ENCODE measurements around the gene ZNF785. TPM values are rescaled to one million over a fixed set of nuclear protein-coding genes. Genes with fewer than 3 reads are reported as not detected.

ZNF785 gene
- total and polyA plus RNA-seq, 3 experiments from 2014 or later = 4.8 to 13.0 (median 10.9) TPM

GRCh38 chr16:30622455-30623032, 37.0 kb upstream of the ZNF785 start:
- no peaks in the 10 kb centered on the region for H3K9me3 Mint-ChIP-seq
- H3K27ac ChIP-seq (ENCODE audit: low read depth, low read length) = no peak overlapping the region
- DNase-seq = no peak
- H3K9me3 ChIP-seq (ENCODE audit: low read length) = no peaks in the 10 kb centered on the region
- H3K27ac Mint-ChIP-seq = no peak overlapping the region
- H3K4me3 Mint-ChIP-seq = no peak overlapping the region
- no peaks in the 10 kb centered on the region for H3K4me1 ChIP-seq (ENCODE audit: insufficient read depth, low read length)
- no peaks in the 10 kb centered on the region for H3K36me3 Mint-ChIP-seq
- POLR2A ChIA-PET = no interaction called here
- no peaks in the 10 kb centered on the region for H3K27me3 ChIP-seq (ENCODE audit: insufficient read depth, low read length, poor library complexity, severe bottlenecking)
- H3K36me3 ChIP-seq (ENCODE audit: insufficient read depth, low read length) = no peaks in the 10 kb centered on the region
- no peaks in the 10 kb centered on the region for H3K4me1 Mint-ChIP-seq
- H3K4me3 ChIP-seq (ENCODE audit: low read length) = no peak overlapping the region
- H3K27me3 Mint-ChIP-seq = peaks cover 3 to 15% of the 10 kb centered on the region in 2 donors
- CTCF ChIA-PET = interaction anchor here (1.6 kb wide), 1 partner anchor 98 kb away, joined by 3 read pairs; no protein-coding TSS in a partner anchor

- no peaks in the 10 kb centered on the region for H3K4me1 Mint-ChIP-seq
- H3K9me3 Mint-ChIP-seq = no peaks in the 10 kb centered on the region
- H3K4me3 Mint-ChIP-seq = no peak overlapping the region
- ChIA-PET CTCF (interaction anchor here (1.6 kb wide), 1 partner anchor 97 kb away, joined by 3 read pairs; no protein-coding TSS in a partner anchor), POLR2A (no interaction called here)
- no peak overlapping the region for H3K4me3 ChIP-seq (ENCODE audit: low read length)
- no peaks in the 10 kb centered on the region for H3K4me1 ChIP-seq (ENCODE audit: insufficient read depth, low read length)
- H3K27me3 ChIP-seq (ENCODE audit: insufficient read depth, low read length, poor library complexity, severe bottlenecking) = no peaks in the 10 kb centered on the region
- no peaks in the 10 kb centered on the region for H3K9me3 ChIP-seq (ENCODE audit: low read length)
- no peaks in the 10 kb centered on the region for H3K36me3 ChIP-seq (ENCODE audit: insufficient read depth, low read length)
- no peaks in the 10 kb centered on the region for H3K36me3 Mint-ChIP-seq
- H3K27ac Mint-ChIP-seq = no peak overlapping the region
- DNase-seq = no peak
- H3K27ac ChIP-seq (ENCODE audit: low read depth, low read length) = no peak overlapping the region
- H3K27me3 Mint-ChIP-seq = peaks cover 3 to 15% of the 10 kb centered on the region in 2 donors
Observed at GRCh38 chr16:30621765-30622164, 36.3 kb upstream of the ZNF785 start.

- no peak overlapping the region for H3K4me3 Mint-ChIP-seq
- no peaks in the 10 kb centered on the region for H3K36me3 Mint-ChIP-seq
- Histone ChIP-seq H3K27me3 (ENCODE audit: insufficient read depth, low read length, poor library complexity, severe bottlenecking) (no peaks in the 10 kb centered on the region), H3K36me3 (ENCODE audit: insufficient read depth, low read length) (no peaks in the 10 kb centered on the region), H3K4me3 (ENCODE audit: low read length) (no peak overlapping the region), H3K9me3 (ENCODE audit: low read length) (no peaks in the 10 kb centered on the region), H3K4me1 (ENCODE audit: insufficient read depth, low read length) (no peaks in the 10 kb centered on the region), H3K27ac (ENCODE audit: low read depth, low read length) (no peak overlapping the region)
- CTCF ChIA-PET = interaction anchor here (1.1 to 1.5 kb wide), 3 partner anchors 8 to 211 kb away, joined by 3 to 5 read pairs (median 4); partner anchors contain the start of gene ZNF689
- H3K9me3 Mint-ChIP-seq = no peaks in the 10 kb centered on the region
- DNase-seq = no peak
- no peaks in the 10 kb centered on the region for H3K4me1 Mint-ChIP-seq
- POLR2A ChIA-PET = no interaction called here
- H3K27me3 Mint-ChIP-seq = peaks cover 5 to 15% of the 10 kb centered on the region in 2 donors
- H3K27ac Mint-ChIP-seq = peak overlapping the region in 1 of 8 donors; percentile 2
Observed at GRCh38 chr16:30620169-30620568, 34.7 kb upstream of the ZNF785 start.

- CTCF ChIA-PET = interaction anchor here (1.1 to 1.5 kb wide), 3 partner anchors 9 to 210 kb away, joined by 3 to 5 read pairs (median 4); partner anchors contain the start of gene ZNF689
- H3K27ac Mint-ChIP-seq = no peak overlapping the region
- H3K27ac ChIP-seq (ENCODE audit: low read depth, low read length) = no peak overlapping the region
- no peaks in the 10 kb centered on the region for H3K36me3 Mint-ChIP-seq
- no peak for DNase-seq
- H3K27me3 ChIP-seq (ENCODE audit: insufficient read depth, low read length, poor library complexity, severe bottlenecking) = no peaks in the 10 kb centered on the region
- H3K9me3 Mint-ChIP-seq = no peaks in the 10 kb centered on the region
- H3K4me3 ChIP-seq (ENCODE audit: low read length) = no peak overlapping the region
- peaks cover 7 to 15% of the 10 kb centered on the region in 2 donors for H3K27me3 Mint-ChIP-seq
- POLR2A ChIA-PET = no interaction called here
- no peaks in the 10 kb centered on the region for H3K36me3 ChIP-seq (ENCODE audit: insufficient read depth, low read length)
- H3K4me3 Mint-ChIP-seq = no peak overlapping the region
- H3K4me1 Mint-ChIP-seq = no peaks in the 10 kb centered on the region
- no peaks in the 10 kb centered on the region for H3K9me3 ChIP-seq (ENCODE audit: low read length)
- no peaks in the 10 kb centered on the region for H3K4me1 ChIP-seq (ENCODE audit: insufficient read depth, low read length)
Observed at GRCh38 chr16:30619638-30620037, 34.1 kb upstream of the ZNF785 start.

- Histone ChIP-seq H3K27ac (ENCODE audit: low read depth, low read length) (no peak overlapping the region), H3K27me3 (ENCODE audit: insufficient read depth, low read length, poor library complexity, severe bottlenecking) (no peaks in the 10 kb centered on the region), H3K4me1 (ENCODE audit: insufficient read depth, low read length) (no peaks in the 10 kb centered on the region), H3K4me3 (ENCODE audit: low read length) (no peak overlapping the region), H3K36me3 (ENCODE audit: insufficient read depth, low read length) (no peaks in the 10 kb centered on the region), H3K9me3 (ENCODE audit: low read length) (no peaks in the 10 kb centered on the region)
- H3K27ac Mint-ChIP-seq = no peak overlapping the region
- H3K4me3 Mint-ChIP-seq = no peak overlapping the region
- no peaks in the 10 kb centered on the region for H3K36me3 Mint-ChIP-seq
- ChIA-PET POLR2A (no interaction called here), CTCF (interaction anchor here (0.7 to 1.5 kb wide), 2 partner anchors 9 to 10 kb away, joined by 3 to 5 read pairs; no protein-coding TSS in a partner anchor)
- H3K27me3 Mint-ChIP-seq = peaks cover 8 to 15% of the 10 kb centered on the region in 2 donors
- H3K9me3 Mint-ChIP-seq = no peaks in the 10 kb centered on the region
- DNase-seq = no peak
- no peaks in the 10 kb centered on the region for H3K4me1 Mint-ChIP-seq
Observed at GRCh38 chr16:30619202-30619601, 33.7 kb upstream of the ZNF785 start.

GRCh38 chr16:30615358-30616091, 30.0 kb upstream of the ZNF785 start:
- H3K27me3 ChIP-seq (ENCODE audit: insufficient read depth, low read length, poor library complexity, severe bottlenecking) = no peaks in the 10 kb centered on the region
- no peak overlapping the region for H3K4me3 ChIP-seq (ENCODE audit: low read length)
- Mint-ChIP-seq H3K36me3 (no peaks in the 10 kb centered on the region), H3K4me3 (peak overlapping the region in 1 of 7 donors; percentile 6), H3K27me3 (peaks cover 0 to 5% of the 10 kb centered on the region in 2 donors), H3K4me1 (peaks cover 1 to 3% (median 2%) of the 10 kb centered on the region in 3 donors), H3K9me3 (no peaks in the 10 kb centered on the region), H3K27ac (no peak overlapping the region)
- no peaks in the 10 kb centered on the region for H3K4me1 ChIP-seq (ENCODE audit: insufficient read depth, low read length)
- ChIA-PET POLR2A (no interaction called here), CTCF (interaction anchor here (0.8 to 3.8 kb wide), 9 partner anchors 11 to 185 kb away, joined by 3 to 24 read pairs (median 4); partner anchors contain the start of genes DCTPP1 and ZNF764)
- DNase-seq = peak; percentile 50 to 79 (median 61)
- no peak overlapping the region for H3K27ac ChIP-seq (ENCODE audit: low read depth, low read length)
- no peaks in the 10 kb centered on the region for H3K36me3 ChIP-seq (ENCODE audit: insufficient read depth, low read length)
- no peaks in the 10 kb centered on the region for H3K9me3 ChIP-seq (ENCODE audit: low read length)

GRCh38 chr16:30609926-30610839, 24.7 kb upstream of the ZNF785 start, which contains the start of gene ZNF689:
TSS of gene ZNF689 (minus strand) at chr16:30610389. CDS start at chr16:30610041, 348 bp downstream.
- peak within 1 kb of the TSS; percentile 83 to 100 (median 96) for H3K27ac Mint-ChIP-seq
- CTCF ChIA-PET = interaction anchor here (0.8 to 3.8 kb wide), 10 partner anchors 10 to 180 kb away, joined by 3 to 18 read pairs (median 3); partner anchors contain the start of genes DCTPP1, FBRS and ZNF747
- H3K4me1 Mint-ChIP-seq = peaks cover 13 to 26% (median 22%) of the 10 kb centered on the region in 3 donors

More at GRCh38 chr16:30609926-30610839, 24.7 kb upstream of the ZNF785 start, which contains the start of gene ZNF689:
- DNase-seq = peak; percentile 86 to 96 (median 93)
- no peaks in the 10 kb centered on the region for H3K9me3 Mint-ChIP-seq
- H3K9me3 ChIP-seq (ENCODE audit: low read length) = no peaks in the 10 kb centered on the region
- H3K36me3 ChIP-seq (ENCODE audit: insufficient read depth, low read length) = no peaks in the 10 kb centered on the region
- peak within 1 kb of the TSS; percentile 83 to 98 (median 94) for H3K4me3 Mint-ChIP-seq
- H3K4me3 ChIP-seq (ENCODE audit: low read length) = peak within 1 kb of the TSS; percentile 97
- peaks cover 0 to 26% (median 8%) of the 10 kb centered on the region in 3 donors for H3K36me3 Mint-ChIP-seq
- H3K27me3 ChIP-seq (ENCODE audit: insufficient read depth, low read length, poor library complexity, severe bottlenecking) = no peaks in the 10 kb centered on the region
- peak within 1 kb of the TSS; percentile 97 for H3K27ac ChIP-seq (ENCODE audit: low read depth, low read length)
- peaks cover 0 to 3% of the 10 kb centered on the region in 2 donors for H3K27me3 Mint-ChIP-seq
- POLR2A ChIA-PET = interaction anchor here (0.5 to 1.5 kb wide), 14 partner anchors 13 to 784 kb away, joined by 3 to 6 read pairs (median 3); partner anchors contain the start of genes PRR14, SEPHS2, SRCAP and ZNF688
- peaks cover 12% of the 10 kb centered on the region for H3K4me1 ChIP-seq (ENCODE audit: insufficient read depth, low read length)
